ENCODE measurements around the gene AGBL5. TPM values are rescaled to one million over a fixed set of nuclear protein-coding genes. Genes with fewer than 3 reads are reported as not detected.
A peak's percentile ranks its signal among the peaks of the same experiment; 100 is the strongest.

Gene AGBL5
- total and polyA plus RNA-seq, 2 donors (not counting 1 experiment from before 2014, with no cell fraction given) = 10.0 to 17.5 TPM

DNA sequence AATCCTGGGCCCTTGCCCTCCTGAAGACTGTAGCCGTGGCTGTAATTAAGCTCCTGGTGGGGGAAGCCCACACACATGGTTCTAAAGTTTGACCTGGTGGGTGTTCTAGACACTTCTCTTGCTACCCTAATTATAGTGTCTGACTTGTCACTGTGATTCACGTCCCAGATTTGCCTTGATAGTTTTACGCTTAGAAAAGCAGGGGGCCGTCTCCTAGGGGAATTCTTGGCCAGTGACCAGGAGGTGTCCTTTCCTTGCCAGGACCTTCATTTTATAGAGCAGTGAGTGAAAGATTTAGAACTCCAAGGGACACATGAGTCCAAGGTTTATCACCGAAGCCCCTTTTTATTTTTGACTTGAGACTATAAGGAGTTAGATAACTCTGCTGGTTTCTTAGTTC, 9.7 kb upstream of the AGBL5 start:
- H3K27me3 ChIP-seq (replicated peaks in 1 of 4; ENCODE audit: control extremely low read depth in 1 of 4, control insufficient read depth in 3 of 4, insufficient read depth in 4 of 4, low read length in 3 of 4) = no peaks in the 10 kb centered on the region
- peak overlapping the region; percentile 16 for H3K9ac ChIP-seq (ENCODE audit: low read length)
- no peaks in the 10 kb centered on the region for H3K79me2 ChIP-seq (ENCODE audit: control insufficient read depth, insufficient read depth, low read length)
- no peaks in the 10 kb centered on the region for H3K9me3 ChIP-seq (ENCODE audit: control extremely low read depth in 1 of 3, control insufficient read depth in 2 of 3, insufficient read depth in 1 of 3, low read length in 2 of 3)
- ATAC-seq (ENCODE audit: low read depth) = peak; percentile 39
- H3K4me1 ChIP-seq (ENCODE audit: control insufficient read depth in 2 of 2, insufficient read depth in 2 of 2, low read length in 2 of 2) = peaks cover 28 to 37% of the 10 kb centered on the region in 2 donors
- Mint-ChIP-seq H3K4me1 (peaks cover 29% of the 10 kb centered on the region), H3K27me3 (no peaks in the 10 kb centered on the region), H3K27ac (peak overlapping the region; percentile 97), H3K9me3 (ENCODE audit: insufficient read depth) (no peaks in the 10 kb centered on the region), H3K4me3 (peak overlapping the region; percentile 75)
- CTCF ChIA-PET = interaction anchor here (1.0 to 1.7 kb wide), 3 partner anchors 9 to 40 kb away, joined by 3 to 10 read pairs (median 4); partner anchors contain the start of gene AGBL5
- DNase-seq = no peak
- POLR2A ChIA-PET = interaction anchor here (0.6 to 2.9 kb wide), 4 partner anchors 9 to 353 kb away, joined by 3 to 24 read pairs (median 3); partner anchors contain the start of gene AGBL5
- TF ChIP-seq, protein P1, sequence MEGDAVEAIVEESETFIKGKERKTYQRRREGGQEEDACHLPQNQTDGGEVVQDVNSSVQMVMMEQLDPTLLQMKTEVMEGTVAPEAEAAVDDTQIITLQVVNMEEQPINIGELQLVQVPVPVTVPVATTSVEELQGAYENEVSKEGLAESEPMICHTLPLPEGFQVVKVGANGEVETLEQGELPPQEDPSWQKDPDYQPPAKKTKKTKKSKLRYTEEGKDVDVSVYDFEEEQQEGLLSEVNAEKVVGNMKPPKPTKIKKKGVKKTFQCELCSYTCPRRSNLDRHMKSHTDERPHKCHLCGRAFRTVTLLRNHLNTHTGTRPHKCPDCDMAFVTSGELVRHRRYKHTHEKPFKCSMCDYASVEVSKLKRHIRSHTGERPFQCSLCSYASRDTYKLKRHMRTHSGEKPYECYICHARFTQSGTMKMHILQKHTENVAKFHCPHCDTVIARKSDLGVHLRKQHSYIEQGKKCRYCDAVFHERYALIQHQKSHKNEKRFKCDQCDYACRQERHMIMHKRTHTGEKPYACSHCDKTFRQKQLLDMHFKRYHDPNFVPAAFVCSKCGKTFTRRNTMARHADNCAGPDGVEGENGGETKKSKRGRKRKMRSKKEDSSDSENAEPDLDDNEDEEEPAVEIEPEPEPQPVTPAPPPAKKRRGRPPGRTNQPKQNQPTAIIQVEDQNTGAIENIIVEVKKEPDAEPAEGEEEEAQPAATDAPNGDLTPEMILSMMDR (IDR thresholded peaks at IDR 0.05) = no peak
- no peak for TF ChIP-seq EZH2 (IDR thresholded peaks at IDR 0.05; ENCODE audit: borderline replicate concordance, insufficient read depth, low read depth, low read length, poor library complexity, severe bottlenecking)
- 12% methylated on average over 3 of the region's 5 CpGs for WGBS (ENCODE audit: insufficient coverage)
- intact Hi-C loops (cut with micrococcal nuclease) = loop anchor here (1.0 kb wide), 2 partner anchors 9 kb away; partner anchors contain the start of gene TMEM214
- H3K36me3 ChIP-seq (replicated peaks in 1 of 2; ENCODE audit: control extremely low read depth in 1 of 2, control insufficient read depth in 1 of 2, extremely low read depth in 1 of 2, insufficient read depth in 2 of 2, low read length in 1 of 2) = peaks cover 1 to 45% of the 10 kb centered on the region in 2 experiments
- peak overlapping the region; percentile 66 for H3K4me2 ChIP-seq (replicated peaks; ENCODE audit: low read depth, low read length, poor library complexity, severe bottlenecking)
- H4K20me1 ChIP-seq (ENCODE audit: control insufficient read depth, insufficient read depth, low read length, poor library complexity, severe bottlenecking) = peaks cover 11% of the 10 kb centered on the region
- H3K4me3 ChIP-seq (ENCODE audit: control extremely low read depth in 1 of 5, extremely low read depth in 1 of 5, insufficient read depth in 1 of 5, low read depth in 2 of 5, low read length in 4 of 5) = peak overlapping the region in 3 of 5 experiments; percentile 10 to 51 (median 28)
- H2AFZ ChIP-seq (ENCODE audit: insufficient read depth, low read depth, low read length, poor library complexity, severe bottlenecking) = no peak overlapping the region
- H3K27ac ChIP-seq (ENCODE audit: low read length in 2 of 2) = peak overlapping the region; percentile 83 to 92

DNA sequence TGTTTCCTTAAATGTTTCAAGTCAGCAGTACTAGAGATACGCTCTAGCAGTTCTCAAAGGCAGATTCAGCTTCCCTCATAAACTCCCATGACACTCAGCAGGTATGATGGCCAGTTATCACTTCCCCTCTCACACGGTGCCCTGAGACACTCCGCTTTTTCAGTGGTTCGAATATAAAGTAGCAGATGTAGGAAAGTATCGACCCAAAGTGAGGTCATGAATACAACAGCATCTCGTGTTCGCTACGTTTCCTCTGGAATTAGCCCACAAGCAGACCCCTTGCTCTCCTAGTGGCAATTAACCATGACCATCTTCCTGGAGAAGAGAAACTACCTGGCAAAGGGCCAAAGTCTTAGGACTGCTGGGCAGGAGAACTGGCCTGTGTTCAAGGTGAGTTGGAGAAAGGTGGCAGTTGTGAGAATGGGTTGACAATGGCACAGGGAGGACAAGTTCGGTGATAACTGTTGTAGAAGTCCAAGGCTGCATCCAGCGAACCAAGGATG, 9.3 kb upstream of the AGBL5 start:
- TF ChIP-seq, protein P1 (IDR thresholded peaks at IDR 0.05) = no peak
- TF ChIP-seq EZH2 (IDR thresholded peaks at IDR 0.05; ENCODE audit: borderline replicate concordance, insufficient read depth, low read depth, low read length, poor library complexity, severe bottlenecking) = no peak
- Histone ChIP-seq H3K4me3 (ENCODE audit: control extremely low read depth in 1 of 5, extremely low read depth in 1 of 5, insufficient read depth in 1 of 5, low read depth in 2 of 5, low read length in 4 of 5) (peak overlapping the region in 3 of 5 experiments; percentile 13 to 51 (median 41)), H3K27me3 (replicated peaks in 1 of 4; ENCODE audit: control extremely low read depth in 1 of 4, control insufficient read depth in 3 of 4, insufficient read depth in 4 of 4, low read length in 3 of 4) (no peaks in the 10 kb centered on the region), H4K20me1 (ENCODE audit: control insufficient read depth, insufficient read depth, low read length, poor library complexity, severe bottlenecking) (peaks cover 7% of the 10 kb centered on the region), H3K4me1 (ENCODE audit: control insufficient read depth in 2 of 2, insufficient read depth in 2 of 2, low read length in 2 of 2) (peaks cover 28 to 37% of the 10 kb centered on the region in 2 donors), H3K9me3 (ENCODE audit: control extremely low read depth in 1 of 3, control insufficient read depth in 2 of 3, insufficient read depth in 1 of 3, low read length in 2 of 3) (no peaks in the 10 kb centered on the region), H3K79me2 (ENCODE audit: control insufficient read depth, insufficient read depth, low read length) (no peaks in the 10 kb centered on the region), H3K27ac (ENCODE audit: low read length in 2 of 2) (peak overlapping the region; percentile 83 to 92), H3K36me3 (replicated peaks in 1 of 2; ENCODE audit: control extremely low read depth in 1 of 2, control insufficient read depth in 1 of 2, extremely low read depth in 1 of 2, insufficient read depth in 2 of 2, low read length in 1 of 2) (peaks cover 0 to 41% of the 10 kb centered on the region in 2 experiments), H2AFZ (ENCODE audit: insufficient read depth, low read depth, low read length, poor library complexity, severe bottlenecking) (no peak overlapping the region), H3K4me2 (replicated peaks; ENCODE audit: low read depth, low read length, poor library complexity, severe bottlenecking) (peak overlapping the region; percentile 66), H3K9ac (ENCODE audit: low read length) (peak overlapping the region; percentile 39)
- H3K4me1 Mint-ChIP-seq = peaks cover 29% of the 10 kb centered on the region
- H3K4me3 Mint-ChIP-seq = peak overlapping the region; percentile 75
- DNase-seq (peak; percentile 93), ATAC-seq (ENCODE audit: low read depth) (peak; percentile 99)
- H3K27ac Mint-ChIP-seq = peak overlapping the region; percentile 97
- H3K9me3 Mint-ChIP-seq (ENCODE audit: insufficient read depth) = no peaks in the 10 kb centered on the region
- H3K27me3 Mint-ChIP-seq = no peaks in the 10 kb centered on the region
- intact Hi-C loops (cut with micrococcal nuclease) = loop anchor here (1.0 kb wide), 2 partner anchors 8 to 10 kb away; partner anchors contain the start of gene TMEM214
- CTCF ChIA-PET = interaction anchor here (1.7 kb wide), 1 partner anchor 9 kb away, joined by 10 read pairs; the partner anchor contains the start of gene AGBL5
- 54% methylated on average over 4 of the region's 10 CpGs for WGBS (ENCODE audit: insufficient coverage)
- POLR2A ChIA-PET = interaction anchor here (0.6 to 2.9 kb wide), 4 partner anchors 9 to 353 kb away, joined by 3 to 24 read pairs (median 3); partner anchors contain the start of gene AGBL5
